Nephron progenitor cell (in vitro differentiated cells): ENCODE results near the gene PCDH9.

Experiments
- DNase-seq: peaks from one replicate; pipeline ENCODE4 v3.0.0; 2021
- H3K27ac Mint-ChIP-seq: 2 replicates; pipeline ENCODE4 v1.8.0; 2021; ENCODE audit warnings: mild to moderate bottlenecking, moderate library complexity, mixed read lengths
- H3K27me3 Mint-ChIP-seq: 2 replicates; pipeline ENCODE4 v1.8.0; 2021; ENCODE audit warnings: mild to moderate bottlenecking, low read depth, mixed read lengths; ENCODE audit not compliant: poor library complexity
- H3K36me3 Mint-ChIP-seq: 2 replicates; pipeline ENCODE4 v1.8.0; 2021; ENCODE audit warnings: low read depth, mixed read lengths
- H3K4me1 Mint-ChIP-seq: 2 replicates; pipeline ENCODE4 v1.8.0; 2021; ENCODE audit warnings: mixed read lengths
- H3K4me3 Mint-ChIP-seq: 2 replicates; pipeline ENCODE4 v1.8.0; 2021; ENCODE audit warnings: mild to moderate bottlenecking, moderate library complexity, mixed read lengths
- H3K9me3 Mint-ChIP-seq: 2 replicates; pipeline ENCODE4 v1.8.0; 2021; ENCODE audit warnings: mild to moderate bottlenecking, moderate library complexity, mixed read lengths
- CTCF ChIP-seq: fragments of 200-600 bp; sonication (generic); IDR thresholded peaks from 2 replicates; pipeline ENCODE4 v1.5.0; 2021; ENCODE audit warnings: antibody characterized with exemption

The PCDH9 gene

GRCh38 chr13:66425741-66426140 lies 804.4 kb downstream of the PCDH9 start:
- Mint-ChIP-seq H3K36me3 (peaks cover 6% of the 10 kb centered on the region), H3K4me3 (no peak overlapping the region), H3K27me3 (peaks cover 5% of the 10 kb centered on the region), H3K27ac (no peak overlapping the region), H3K9me3 (peaks cover 19% of the 10 kb centered on the region), H3K4me1 (no peaks in the 10 kb centered on the region)
- no peak for TF ChIP-seq CTCF
- no peak for DNase-seq

- DNase-seq: no peak
- peaks cover 5% of the 10 kb centered on the region for H3K27me3 Mint-ChIP-seq
- no peak overlapping the region for H3K27ac Mint-ChIP-seq
- TF ChIP-seq CTCF: no peak
- peaks cover 28% of the 10 kb centered on the region for H3K9me3 Mint-ChIP-seq
- no peak overlapping the region for H3K4me3 Mint-ChIP-seq
- peaks cover 7% of the 10 kb centered on the region for H3K36me3 Mint-ChIP-seq
- H3K4me1 Mint-ChIP-seq: no peaks in the 10 kb centered on the region
Measured at GRCh38 chr13:66424422-66424821, 805.7 kb downstream of the PCDH9 start.

- Mint-ChIP-seq H3K4me1 (peaks cover 28% of the 10 kb centered on the region), H3K4me3 (no peak overlapping the region), H3K9me3 (peaks cover 18% of the 10 kb centered on the region), H3K27me3 (peaks cover 6% of the 10 kb centered on the region), H3K27ac (peak overlapping the region; percentile 21), H3K36me3 (no peaks in the 10 kb centered on the region)
- no peak for DNase-seq
- no peak for TF ChIP-seq CTCF
Measured at GRCh38 chr13:66415444-66415843, 814.7 kb downstream of the PCDH9 start.

- peaks cover 28% of the 10 kb centered on the region for H3K4me1 Mint-ChIP-seq
- H3K9me3 Mint-ChIP-seq: peaks cover 9% of the 10 kb centered on the region
- no peaks in the 10 kb centered on the region for H3K36me3 Mint-ChIP-seq
- TF ChIP-seq CTCF: no peak
- peaks cover 6% of the 10 kb centered on the region for H3K27me3 Mint-ChIP-seq
- DNase-seq: no peak
- H3K27ac Mint-ChIP-seq: no peak overlapping the region
- no peak overlapping the region for H3K4me3 Mint-ChIP-seq
Measured at GRCh38 chr13:66414066-66414800, 815.9 kb downstream of the PCDH9 start.

- H3K4me3 Mint-ChIP-seq: no peak overlapping the region
- TF ChIP-seq CTCF: no peak
- H3K36me3 Mint-ChIP-seq: no peaks in the 10 kb centered on the region
- no peak for DNase-seq
- H3K27me3 Mint-ChIP-seq: peaks cover 6% of the 10 kb centered on the region
- H3K27ac Mint-ChIP-seq: no peak overlapping the region
- peaks cover 26% of the 10 kb centered on the region for H3K4me1 Mint-ChIP-seq
- no peaks in the 10 kb centered on the region for H3K9me3 Mint-ChIP-seq
Measured at GRCh38 chr13:66410314-66410713, 819.8 kb downstream of the PCDH9 start.

GRCh38 chr13:66409542-66409941 lies 820.6 kb downstream of the PCDH9 start:
- no peak for TF ChIP-seq CTCF
- H3K4me3 Mint-ChIP-seq: no peak overlapping the region
- no peaks in the 10 kb centered on the region for H3K9me3 Mint-ChIP-seq
- peaks cover 6% of the 10 kb centered on the region for H3K27me3 Mint-ChIP-seq
- no peaks in the 10 kb centered on the region for H3K36me3 Mint-ChIP-seq
- no peak overlapping the region for H3K27ac Mint-ChIP-seq
- H3K4me1 Mint-ChIP-seq: peaks cover 18% of the 10 kb centered on the region
- no peak for DNase-seq
